HG03159 (cell line): ENCODE data around the gene ARPC1A.
"Not testable (repeated sequence)": the region's sequence is repeated elsewhere in the genome, so short reads cannot be mapped to it uniquely, and the experiment has no call there.

ENCODE experiments used
- ATAC-seq: cut with Tn5 transposase; IDR thresholded peaks from one replicate; pipeline ENCODE4 v1.9.1; 2021; ENCODE audit warnings: mild to moderate bottlenecking, moderate library complexity; ENCODE audit not compliant: unreplicated experiment

ARPC1A gene

DNA sequence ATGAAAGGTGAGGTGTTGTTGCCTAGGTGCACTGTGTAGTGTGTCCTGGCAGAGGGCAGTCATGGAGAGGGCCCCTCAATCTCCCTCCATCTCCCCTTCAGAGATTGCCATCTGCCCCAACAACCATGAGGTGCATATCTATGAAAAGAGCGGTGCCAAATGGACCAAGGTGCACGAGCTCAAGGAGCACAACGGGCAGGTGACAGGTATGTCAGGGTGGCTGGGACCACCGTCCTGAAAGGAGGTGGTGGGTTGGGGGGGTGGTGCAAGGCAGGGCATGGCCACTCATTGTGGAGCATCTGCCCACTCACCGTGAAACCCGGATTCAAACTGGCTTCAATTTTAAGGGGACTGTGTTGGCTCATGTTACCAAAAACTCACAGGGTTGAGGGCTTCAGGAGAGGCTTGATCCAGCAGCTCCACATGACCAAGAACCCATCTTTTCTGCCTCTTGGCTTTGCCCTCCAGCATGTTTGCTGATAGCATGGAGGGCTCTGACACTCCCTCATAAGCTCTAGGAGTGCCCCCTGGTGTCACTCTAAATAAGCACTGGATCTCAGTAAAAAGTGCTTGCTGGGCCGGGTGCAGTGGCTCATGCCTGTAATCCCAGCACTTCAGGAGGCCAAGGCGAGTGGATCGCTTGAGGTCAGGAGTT is 61.0 kb downstream of the ARPC1A start:
- no peak for ATAC-seq

DNA sequence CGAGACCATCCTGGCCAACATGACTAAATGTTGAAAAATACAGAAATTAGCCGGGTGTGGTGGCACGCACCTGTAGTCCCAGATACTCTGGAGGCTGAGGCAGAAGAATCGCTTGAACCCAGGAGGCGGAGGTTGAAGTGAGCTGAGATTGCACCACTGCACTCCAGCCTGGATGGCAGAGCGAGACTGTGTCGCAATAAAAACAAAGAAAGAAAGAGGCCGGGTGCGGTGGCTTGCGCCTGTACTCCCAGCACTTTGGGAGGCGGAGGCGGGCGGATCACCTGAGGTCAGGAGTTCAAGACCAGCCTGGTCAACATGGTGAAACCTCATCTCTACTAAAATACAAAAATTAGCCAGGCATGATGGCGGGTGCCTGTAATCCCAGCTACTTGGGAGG is 61.5 kb downstream of the ARPC1A start:
- ATAC-seq: not testable (repeated sequence)

DNA sequence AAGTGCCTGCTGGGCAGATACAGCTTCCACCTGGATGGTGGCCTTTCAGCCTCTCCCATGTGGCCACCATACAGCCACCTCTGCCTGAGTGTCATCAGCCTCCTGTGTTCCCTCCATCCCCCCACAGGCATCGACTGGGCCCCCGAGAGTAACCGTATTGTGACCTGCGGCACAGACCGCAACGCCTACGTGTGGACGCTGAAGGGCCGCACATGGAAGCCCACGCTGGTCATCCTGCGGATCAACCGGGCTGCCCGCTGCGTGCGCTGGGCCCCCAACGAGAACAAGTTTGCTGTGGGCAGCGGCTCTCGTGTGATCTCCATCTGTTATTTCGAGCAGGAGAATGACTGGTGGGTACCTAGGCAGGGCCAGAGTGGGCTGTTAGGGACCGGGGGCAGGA is 62.2 kb downstream of the ARPC1A start:
- ATAC-seq: no peak

DNA sequence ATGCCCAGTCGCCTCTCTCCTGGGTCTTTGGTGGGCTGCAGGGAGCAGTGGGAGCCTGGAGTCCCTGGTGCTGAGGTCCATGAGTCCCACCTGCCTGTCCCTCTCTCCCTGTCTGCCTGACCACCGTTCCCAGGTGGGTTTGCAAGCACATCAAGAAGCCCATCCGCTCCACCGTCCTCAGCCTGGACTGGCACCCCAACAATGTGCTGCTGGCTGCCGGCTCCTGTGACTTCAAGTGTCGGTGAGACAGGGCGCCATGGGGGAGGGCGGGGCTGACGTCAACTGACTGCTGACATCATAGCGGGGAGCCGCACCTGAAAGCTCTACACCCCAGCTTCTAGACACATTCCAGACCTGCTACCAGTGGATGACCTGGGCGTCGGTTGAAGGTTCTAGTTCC is 64.1 kb downstream of the ARPC1A start:
- no peak for ATAC-seq

DNA sequence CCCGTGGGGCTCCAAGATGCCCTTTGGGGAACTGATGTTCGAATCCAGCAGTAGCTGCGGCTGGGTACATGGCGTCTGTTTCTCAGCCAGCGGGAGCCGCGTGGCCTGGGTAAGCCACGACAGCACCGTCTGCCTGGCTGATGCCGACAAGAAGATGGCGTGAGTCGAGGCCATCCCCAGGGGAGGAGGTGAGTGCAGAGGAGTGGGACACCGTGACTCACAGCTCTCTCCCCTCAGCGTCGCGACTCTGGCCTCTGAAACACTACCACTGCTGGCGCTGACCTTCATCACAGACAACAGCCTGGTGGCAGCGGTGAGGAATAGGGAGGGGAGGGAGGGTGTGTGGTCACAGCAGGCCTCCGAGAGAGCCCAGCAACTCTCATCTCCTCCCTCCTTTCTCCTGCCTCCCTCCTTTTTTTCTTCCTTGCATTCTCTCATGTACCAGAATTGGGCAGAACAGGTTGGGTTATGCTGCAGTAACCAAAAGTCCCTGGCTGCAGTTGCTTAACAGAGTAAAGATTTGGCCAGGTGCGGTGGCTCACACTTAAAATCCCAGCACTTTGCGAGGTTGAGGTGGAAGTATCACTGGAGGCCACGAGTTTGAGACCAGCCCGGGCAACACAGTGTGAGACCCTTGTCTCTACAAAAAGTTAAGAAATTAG is 65.4 kb downstream of the ARPC1A start:
- ATAC-seq: no peak

DNA sequence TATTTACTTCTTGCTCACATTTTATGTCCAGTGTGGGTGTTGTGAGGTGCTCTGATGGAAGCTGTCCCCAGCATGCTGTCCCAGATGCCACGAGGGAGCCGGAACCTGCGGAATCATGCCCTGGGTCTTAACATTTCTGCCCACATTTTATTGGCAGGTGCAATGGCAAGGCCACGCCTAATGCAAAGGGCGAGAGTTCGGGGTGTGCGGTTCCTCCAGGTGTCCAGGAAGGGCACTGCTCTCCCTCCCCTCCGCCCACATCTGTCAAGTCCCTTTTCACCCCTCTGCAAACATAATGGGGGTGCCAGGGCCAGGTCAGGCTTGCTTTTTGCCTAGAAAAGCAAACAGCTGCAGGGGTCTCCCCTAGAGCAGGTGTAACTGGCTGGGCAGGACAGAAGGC is 66.3 kb downstream of the ARPC1A start:
- no peak for ATAC-seq

DNA sequence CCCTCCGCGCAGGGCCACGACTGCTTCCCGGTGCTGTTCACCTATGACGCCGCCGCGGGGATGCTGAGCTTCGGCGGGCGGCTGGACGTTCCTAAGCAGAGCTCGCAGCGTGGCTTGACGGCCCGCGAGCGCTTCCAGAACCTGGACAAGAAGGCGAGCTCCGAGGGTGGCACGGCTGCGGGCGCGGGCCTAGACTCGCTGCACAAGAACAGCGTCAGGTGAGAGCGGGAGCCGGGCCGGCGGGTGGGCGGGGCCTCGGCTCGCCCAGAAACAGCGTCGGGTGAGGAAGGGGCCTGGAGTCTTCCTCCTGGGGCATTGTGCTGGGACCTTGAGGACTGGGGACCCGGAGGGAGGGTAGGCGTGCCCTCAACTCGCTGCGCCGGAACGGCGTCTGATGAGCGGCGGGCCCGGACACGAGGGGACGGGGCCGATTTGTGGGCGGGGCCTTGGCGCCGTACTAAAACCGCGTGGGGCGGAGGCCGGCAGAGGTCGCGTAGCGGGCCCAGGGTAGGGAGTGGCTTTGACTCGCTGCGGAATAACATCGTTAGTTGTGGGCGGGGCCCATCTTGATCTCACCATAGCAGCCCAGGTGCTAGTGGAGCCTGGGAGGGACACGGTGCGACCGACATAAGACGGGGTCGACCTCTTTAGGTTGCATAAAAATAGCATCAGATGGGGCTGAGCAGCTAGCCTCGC is 67.1 kb downstream of the ARPC1A start:
- peak; percentile 63 for ATAC-seq

DNA sequence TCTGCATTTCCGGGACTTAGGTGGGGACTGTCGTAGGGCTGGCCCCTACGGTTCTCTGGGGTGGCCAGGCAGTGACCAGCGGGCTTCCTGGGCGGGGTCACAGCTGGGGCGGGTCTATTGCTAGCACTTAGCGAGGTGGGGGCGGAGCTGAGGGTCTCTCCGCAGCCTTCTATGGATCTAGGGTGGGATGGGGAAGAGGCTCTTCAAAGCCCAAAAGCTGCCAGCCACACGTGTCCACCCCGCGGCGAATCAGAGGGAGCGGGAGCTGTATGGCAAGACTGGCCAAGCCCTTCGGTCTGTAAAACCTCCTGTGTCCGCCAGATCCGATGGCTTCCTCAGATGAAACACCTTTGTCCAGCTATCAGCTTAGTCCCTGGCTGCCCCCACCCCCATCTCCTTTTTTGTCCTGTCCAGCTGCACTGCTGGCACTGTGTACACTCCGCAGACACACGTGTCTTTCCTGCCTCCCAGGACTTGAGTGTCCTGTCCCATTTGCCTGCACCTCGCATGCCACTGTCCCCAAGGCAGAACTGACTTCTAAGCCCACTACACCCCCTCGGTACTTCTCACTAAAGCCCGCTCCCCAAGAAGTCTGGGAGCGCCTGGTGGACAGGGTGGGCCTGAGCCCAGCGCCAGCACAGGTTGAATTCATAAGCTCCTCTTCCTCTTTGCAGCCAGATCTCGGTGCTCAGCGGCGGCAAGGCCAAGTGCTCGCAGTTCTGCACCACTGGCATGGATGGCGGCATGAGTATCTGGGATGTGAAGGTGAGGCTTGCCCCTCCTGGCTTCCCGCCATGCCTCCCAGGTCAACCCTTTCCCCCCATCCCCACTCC is 67.9 kb downstream of the ARPC1A start:
- no peak for ATAC-seq

DNA sequence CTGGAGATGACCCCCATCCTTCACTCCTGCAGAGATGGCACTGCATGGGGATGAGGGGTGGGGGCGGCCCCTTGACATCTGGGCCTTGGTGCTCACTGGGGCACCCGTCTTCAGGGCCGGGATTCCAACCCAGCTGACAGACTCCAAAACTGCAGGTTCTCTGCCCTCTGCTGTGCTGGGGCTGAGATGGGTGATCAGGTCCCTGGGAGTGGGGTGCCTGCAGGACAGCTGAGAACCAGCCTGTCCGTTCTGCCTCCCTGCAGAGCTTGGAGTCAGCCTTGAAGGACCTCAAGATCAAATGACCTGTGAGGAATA is 68.4 kb downstream of the ARPC1A start:
- no peak for ATAC-seq

DNA sequence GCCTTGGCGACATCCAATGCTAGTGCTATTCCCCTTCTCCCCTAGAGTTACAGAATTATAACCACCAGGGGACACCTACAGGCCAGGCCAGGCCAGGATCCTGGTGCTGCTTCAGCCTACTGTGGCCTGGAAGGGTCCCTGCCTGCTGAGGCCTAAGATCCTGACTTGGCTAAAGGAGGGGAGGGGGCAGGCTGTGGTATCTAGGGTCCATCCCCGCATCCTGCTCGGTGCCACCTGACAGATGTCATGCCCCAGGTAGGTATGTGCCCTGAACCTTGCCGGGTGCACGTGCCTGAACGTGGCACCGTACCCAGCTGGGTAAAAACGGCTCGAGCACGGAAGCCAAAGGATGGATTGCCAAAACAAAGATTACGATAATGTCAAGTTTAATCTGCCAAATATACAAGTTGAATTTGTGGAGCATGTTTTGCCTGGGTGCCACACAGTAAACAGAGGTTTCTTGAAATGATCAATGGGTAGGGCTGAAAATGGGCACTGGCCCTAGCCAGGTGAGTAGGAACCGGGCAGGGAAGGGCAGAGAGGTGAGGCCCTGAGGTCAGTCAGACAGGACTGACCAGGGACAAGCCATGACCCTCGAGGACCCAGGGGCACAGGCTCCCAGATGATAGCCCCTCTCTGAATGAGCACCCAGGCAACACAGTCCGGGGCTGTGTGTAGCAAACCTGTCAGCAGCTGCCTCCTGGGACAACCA is 70.1 kb downstream of the ARPC1A start:
- ATAC-seq: no peak

DNA sequence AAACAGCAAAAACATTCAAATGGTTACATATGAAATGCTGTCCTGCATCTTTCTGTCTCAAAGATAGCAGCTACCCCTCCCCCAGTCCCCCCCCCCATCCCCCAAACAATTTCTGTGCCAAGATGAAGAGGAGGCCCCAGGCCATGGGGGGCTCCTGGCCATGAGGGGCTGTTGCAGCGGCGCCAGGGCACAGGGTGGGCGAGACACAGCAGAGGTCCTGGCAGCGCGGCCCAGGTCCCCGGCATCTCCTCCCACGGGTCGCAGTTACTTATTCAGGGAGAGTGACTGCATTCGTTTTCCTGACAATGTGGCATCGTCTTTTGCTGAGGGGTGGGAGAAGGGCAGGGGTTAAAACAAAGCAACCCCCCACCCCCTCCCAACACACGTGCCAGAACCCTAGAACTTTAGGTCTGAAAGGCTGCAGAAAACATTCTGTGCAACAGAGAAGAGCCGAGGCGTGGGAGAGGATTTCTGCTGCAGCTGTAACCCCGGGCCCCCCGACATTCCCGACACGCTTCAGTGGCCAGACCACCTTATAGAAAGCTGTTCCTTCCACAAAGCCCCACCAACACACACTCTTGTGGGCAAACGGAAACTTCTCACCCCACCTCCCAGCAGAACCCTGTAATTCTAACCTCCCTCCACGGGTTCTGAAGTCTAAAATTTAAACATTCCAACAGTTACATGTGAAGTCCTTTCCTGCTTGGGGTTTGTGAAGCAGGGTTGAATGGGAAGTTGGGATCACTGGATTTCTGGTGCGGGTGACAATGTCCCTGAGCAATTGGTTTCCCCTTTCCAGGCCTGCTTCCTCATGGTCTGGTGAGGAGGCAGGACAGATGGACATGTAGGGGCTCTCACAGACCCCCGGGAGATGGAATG is 71.0 kb downstream of the ARPC1A start:
- no peak for ATAC-seq

DNA sequence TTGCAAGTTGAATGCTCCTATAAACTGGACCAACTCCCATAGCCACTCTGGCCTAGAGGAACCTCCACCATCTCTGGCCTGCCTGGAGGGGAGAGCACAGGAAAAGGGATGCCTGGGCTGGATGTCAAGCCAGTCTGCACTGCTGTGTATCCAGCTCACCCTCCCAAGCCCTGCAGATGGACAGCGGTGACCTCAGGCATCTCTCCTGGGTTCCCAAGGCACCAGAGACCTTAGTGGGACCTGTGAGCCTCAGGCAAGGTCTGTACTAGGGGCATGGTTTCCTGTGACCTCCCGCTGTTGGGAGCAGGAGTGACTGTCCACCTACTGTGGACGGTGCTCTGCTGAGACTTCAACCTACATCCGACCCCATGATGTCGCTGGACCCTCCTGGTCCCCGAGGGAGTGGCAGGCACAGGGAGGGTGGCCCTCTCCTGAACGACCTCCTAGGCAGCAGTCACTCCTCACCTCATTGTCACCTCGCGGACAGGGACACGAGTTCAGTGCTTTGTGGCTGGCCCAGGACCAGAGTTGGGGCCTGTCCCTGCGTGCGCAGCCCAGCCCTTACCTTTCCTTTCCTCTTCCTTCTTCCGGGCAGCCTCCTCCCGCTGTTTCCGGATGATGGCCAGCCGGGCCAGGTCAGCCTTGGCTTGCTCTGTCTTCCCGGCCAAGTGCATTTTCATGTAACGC is 71.7 kb downstream of the ARPC1A start:
- ATAC-seq: no peak

DNA sequence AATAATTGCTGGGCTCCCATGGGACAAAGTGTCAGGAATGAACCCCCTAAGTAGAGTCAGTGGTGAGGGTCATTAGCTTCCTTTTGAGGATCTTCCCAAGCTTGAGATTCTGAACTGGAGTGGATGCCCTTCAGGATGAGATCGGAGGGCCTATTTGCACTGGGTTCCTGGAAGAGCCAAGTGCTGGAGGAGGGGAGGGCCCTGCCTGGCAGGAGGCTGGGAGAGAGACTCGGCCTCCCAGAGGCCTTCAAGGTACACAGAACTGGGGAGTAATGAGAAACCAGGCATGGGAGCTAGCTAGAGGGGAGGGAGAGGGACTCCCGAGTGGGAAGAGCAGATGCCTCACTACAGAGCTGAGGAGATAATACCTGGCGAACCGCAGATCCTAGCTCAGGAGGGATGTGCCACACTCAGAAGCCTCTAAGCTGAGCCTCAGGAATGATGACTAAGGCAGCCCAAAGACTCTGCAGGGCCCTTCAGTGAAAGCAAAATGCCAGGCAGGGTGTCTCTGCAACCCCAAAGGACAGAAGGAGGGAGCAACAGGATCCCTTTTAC is 73.3 kb downstream of the ARPC1A start:
- ATAC-seq: no peak

DNA sequence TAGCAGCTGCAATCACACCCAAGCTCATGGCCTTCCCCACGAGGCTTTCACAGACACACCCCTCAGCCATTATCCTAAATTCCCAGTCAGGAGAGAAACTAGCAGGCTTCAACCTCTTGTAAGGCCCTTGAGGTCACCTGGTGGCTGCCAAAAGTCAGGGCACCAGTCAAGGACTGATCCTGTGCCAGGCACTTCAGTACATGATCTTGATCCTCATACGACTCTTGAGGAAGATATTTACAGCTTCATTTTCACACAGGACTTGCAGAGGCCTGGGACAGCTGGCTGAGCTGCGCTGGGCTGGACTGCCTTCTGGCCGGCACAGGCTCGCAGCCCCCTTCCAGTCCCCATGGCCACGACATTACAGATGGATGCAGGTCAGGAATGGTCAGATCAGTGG is 73.9 kb downstream of the ARPC1A start:
- ATAC-seq: no peak

DNA sequence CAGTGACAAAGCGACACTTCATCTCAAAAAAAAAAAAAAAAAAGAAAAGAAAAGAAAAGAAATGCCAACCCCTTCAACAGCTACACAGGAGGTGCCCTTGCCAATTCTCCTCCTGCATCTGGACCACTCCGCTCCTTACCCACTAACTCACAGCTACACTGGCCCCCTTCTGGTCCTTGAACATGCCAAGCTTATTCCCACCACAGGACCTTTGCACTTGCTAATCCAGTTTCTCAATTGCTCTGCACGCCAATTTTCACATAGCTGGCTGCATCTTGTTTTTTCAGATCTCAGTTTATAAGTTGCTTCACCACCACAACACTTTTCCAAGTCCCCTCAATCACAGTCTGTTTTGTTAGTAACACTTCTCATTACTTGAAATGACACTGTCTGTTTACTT is 77.2 kb downstream of the ARPC1A start:
- ATAC-seq: no peak

DNA sequence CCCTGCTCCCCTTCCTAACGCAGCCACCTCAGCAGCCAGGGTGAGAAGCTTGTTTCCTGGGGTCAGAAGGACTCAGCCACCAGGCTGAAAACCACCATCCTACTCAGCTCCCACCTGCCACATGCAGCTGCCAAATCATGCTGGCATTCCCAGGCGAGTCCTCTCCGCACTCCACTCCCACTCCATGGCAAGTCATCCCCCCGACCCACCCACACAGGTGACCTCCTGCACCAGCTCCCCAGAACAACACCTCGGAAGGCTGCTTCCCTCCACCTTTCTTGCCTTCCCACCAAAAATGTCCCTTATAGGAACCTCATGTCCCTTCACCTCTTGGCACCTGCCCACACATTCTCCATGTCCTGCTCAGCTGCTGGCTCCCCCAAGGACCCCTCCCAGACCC is 78.1 kb downstream of the ARPC1A start:
- ATAC-seq: no peak

DNA sequence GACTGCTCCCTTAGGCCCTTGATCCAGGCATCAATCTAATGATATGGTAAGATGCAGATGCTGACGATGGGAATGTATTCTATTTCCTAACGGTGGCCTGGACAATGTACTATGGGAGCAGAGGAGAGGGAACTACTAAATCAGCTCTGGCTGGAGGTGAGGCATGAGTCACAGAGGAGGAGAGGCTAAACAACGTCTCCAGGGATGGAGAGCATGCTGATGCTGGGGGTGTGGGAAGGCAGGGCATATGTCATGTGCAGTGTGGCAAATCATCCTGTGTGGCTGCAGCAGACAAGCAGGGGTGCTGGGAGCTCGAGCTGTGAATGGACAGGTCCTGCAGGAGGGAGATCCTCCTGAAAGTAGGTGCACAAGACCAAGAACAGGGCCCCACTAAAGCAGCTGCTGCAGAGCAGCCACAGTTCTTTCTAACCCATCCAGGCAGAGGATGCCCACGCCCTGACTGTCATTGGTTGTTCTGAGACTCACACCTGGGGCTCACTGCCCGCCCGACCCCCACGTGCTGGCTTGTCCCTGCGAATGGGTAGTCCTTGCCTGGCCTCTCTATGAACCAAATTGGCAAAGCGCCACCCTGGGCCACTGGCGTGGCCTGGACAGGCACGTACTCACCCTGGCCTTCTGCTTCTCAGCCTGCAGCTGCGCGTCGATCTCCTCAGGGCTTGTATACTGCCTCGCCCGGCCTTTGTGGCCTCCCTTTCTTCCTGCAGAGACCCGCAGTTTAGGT is 78.7 kb downstream of the ARPC1A start:
- no peak for ATAC-seq

DNA sequence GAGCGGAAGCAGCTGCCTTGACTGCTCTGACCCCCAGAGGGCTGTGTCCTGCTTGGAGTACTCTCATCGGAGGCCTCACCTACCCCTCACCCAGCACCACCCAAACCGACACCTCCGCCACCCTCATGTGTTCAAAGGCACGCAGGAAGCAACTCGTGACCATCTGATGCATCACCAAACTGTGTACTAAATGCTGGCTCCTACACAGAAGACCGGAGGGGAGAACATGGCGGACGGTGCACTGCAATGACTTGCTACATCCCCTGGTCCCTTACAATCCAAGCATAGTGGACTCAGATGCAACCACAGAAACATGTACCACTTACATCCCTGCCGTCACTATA is 79.3 kb downstream of the ARPC1A start:
- no peak for ATAC-seq

DNA sequence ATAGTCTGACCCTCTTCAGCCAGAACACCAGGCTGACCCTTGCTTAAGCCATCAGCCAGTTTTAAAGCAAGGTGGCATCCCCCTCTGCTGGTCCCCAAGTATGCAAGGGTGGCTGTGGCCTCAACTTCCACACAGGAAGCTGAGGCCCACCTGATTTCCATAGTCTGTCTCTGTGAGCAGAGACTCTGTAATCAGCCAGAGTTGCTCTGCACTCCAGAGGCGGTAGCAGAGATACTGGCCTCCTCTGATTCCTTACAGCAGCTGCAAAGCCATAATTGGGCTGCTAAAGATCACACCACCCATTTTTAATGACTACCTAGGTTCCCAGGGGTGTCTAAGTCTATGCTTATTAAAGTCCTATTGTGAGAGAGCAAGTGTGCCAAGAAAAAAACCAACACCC is 80.9 kb downstream of the ARPC1A start:
- no peak for ATAC-seq
